Liver (tissue), 9 donors: ENCODE measurements around the gene NMUR1. TPM values are rescaled to one million over a fixed set of nuclear protein-coding genes. Genes with fewer than 3 reads are reported as not detected.

ENCODE experiments used
- DNase-seq: peaks from one replicate; pipeline ENCODE4 v3.0.0-alpha.2; 2017; ENCODE audit warnings: low spot score
- H3K27ac ChIP-seq, 2 donors: one replicate each; pipeline ENCODE4 v1.7.0; 2013; ENCODE audit warnings: inconsistent platforms in 2 of 2, low read length in 2 of 2, control low read depth in 1 of 2, low read depth in 1 of 2, mild to moderate bottlenecking in 1 of 2
- H3K27me3 ChIP-seq, 4 donors: one replicate each; pipeline versions ENCODE4 v1.6.1 to v1.7.0; 2013; ENCODE audit warnings: low read length in 3 of 4, inconsistent platforms in 1 of 4, mild to moderate bottlenecking in 1 of 4, moderate library complexity in 1 of 4; ENCODE audit not compliant: control insufficient read depth in 4 of 4, insufficient read depth in 4 of 4
- H3K36me3 ChIP-seq, 4 donors: one replicate each; pipeline versions ENCODE4 v1.6.1 to v1.7.0; 2013; ENCODE audit warnings: low read length in 3 of 4, mild to moderate bottlenecking in 3 of 4, low read depth in 1 of 4, moderate library complexity in 1 of 4; ENCODE audit not compliant: control insufficient read depth in 4 of 4, insufficient read depth in 3 of 4
- H3K4me1 ChIP-seq, 4 donors: one replicate each; pipeline versions ENCODE4 v1.6.1 to v1.7.0; 2013; ENCODE audit warnings: low read length in 3 of 4, mild to moderate bottlenecking in 3 of 4, moderate library complexity in 1 of 4; ENCODE audit not compliant: control insufficient read depth in 4 of 4, insufficient read depth in 4 of 4
- H3K4me3 ChIP-seq, 3 donors: one replicate each; pipeline versions ENCODE4 v1.6.1 to v1.7.0; 2013; ENCODE audit warnings: low read length in 3 of 3, control low read depth in 1 of 3, low read depth in 1 of 3, mild to moderate bottlenecking in 1 of 3
- H3K9ac ChIP-seq, 2 donors: one replicate each; pipeline ENCODE4 v1.7.0; 2013; ENCODE audit warnings: low read length in 2 of 2, mild to moderate bottlenecking in 2 of 2, moderate library complexity in 2 of 2, control low read depth in 1 of 2, low read depth in 1 of 2
- H3K9me3 ChIP-seq, 4 donors: one replicate each; pipeline versions ENCODE4 v1.6.1 to v1.7.0; 2013; ENCODE audit warnings: low read length in 3 of 4; ENCODE audit not compliant: control insufficient read depth in 4 of 4
- ATF3 ChIP-seq: IDR thresholded peaks from 2 replicates; pipeline ENCODE4 v1.6.1; 2016; ENCODE audit warnings: antibody characterized with exemption
- CTCF ChIP-seq: fragments of 150-350 bp; IDR thresholded peaks from 2 replicates; pipeline ENCODE4 v1.5.1; 2017; ENCODE audit warnings: improper control_type of control experiment, low read depth, low read length; ENCODE audit not compliant: missing input control
- EGR1 ChIP-seq, 2 donors: IDR thresholded peaks; 2 replicates each; pipeline ENCODE4 v1.6.1; 2016 to 2018; ENCODE audit warnings: antibody characterized with exemption in 2 of 2, low read depth in 2 of 2
- FOXA1 ChIP-seq: IDR thresholded peaks from 2 replicates; pipeline ENCODE4 v1.6.1; 2016; ENCODE audit warnings: antibody characterized with exemption
- FOXA2 ChIP-seq: IDR thresholded peaks from 2 replicates; pipeline ENCODE4 v1.6.1; 2016; ENCODE audit warnings: antibody characterized with exemption
- GABPA ChIP-seq, 2 donors: IDR thresholded peaks in 1 of 2; conservative IDR thresholded peaks in 1 of 2; 2 replicates each; pipeline ENCODE4 v1.6.1; 2016; ENCODE audit warnings: antibody characterized with exemption in 2 of 2, mild to moderate bottlenecking in 1 of 2, moderate library complexity in 1 of 2
- HNF4A ChIP-seq, 2 donors: conservative IDR thresholded peaks; 2 replicates each; pipeline ENCODE4 v1.6.1; 2016; ENCODE audit warnings: antibody characterized with exemption in 2 of 2, mild to moderate bottlenecking in 2 of 2
- HNF4G ChIP-seq: IDR thresholded peaks from 2 replicates; pipeline ENCODE4 v1.6.1; 2016; ENCODE audit warnings: antibody characterized with exemption
- JUND ChIP-seq, 2 donors: IDR thresholded peaks; 2 replicates each; pipeline ENCODE4 v1.6.1; 2016; ENCODE audit warnings: antibody characterized with exemption in 2 of 2
- MAX ChIP-seq: IDR thresholded peaks from 2 replicates; pipeline ENCODE4 v1.6.1; 2016; ENCODE audit warnings: antibody characterized with exemption
- RXRA ChIP-seq, 2 donors: IDR thresholded peaks; 2 replicates each; pipeline ENCODE4 v1.6.1; 2017 to 2018; ENCODE audit warnings: antibody characterized with exemption in 2 of 2, mild to moderate bottlenecking in 1 of 2
- SP1 ChIP-seq: IDR thresholded peaks from 2 replicates; pipeline ENCODE4 v1.6.1; 2018; ENCODE audit warnings: antibody characterized with exemption, mild to moderate bottlenecking
- TAF1 ChIP-seq: conservative IDR thresholded peaks from 2 replicates; pipeline ENCODE4 v1.6.1; 2016; ENCODE audit warnings: antibody characterized with exemption, mild to moderate bottlenecking
- ZBTB33 ChIP-seq: IDR thresholded peaks from 2 replicates; pipeline ENCODE4 v1.6.1; 2016; ENCODE audit warnings: antibody characterized with exemption
- WGBS: extraction: QIAGEN DNeasy Blood & Tissue Kit; methylation state at CpG from one replicate; pipeline ENCODE4 v1.1.7; 2013; 5-methylcytosine and 5-hydroxymethylcytosine counted together
- polyA plus RNA-seq, 2 donors: library from polyadenylated mRNA; stranded (reverse) in 1 of 2; unstranded in 1 of 2; fragments of 200-250 nt in 1 of 2; fragments of >200 nt in 1 of 2; fragmentation: Nextera tagmentation in 1 of 2; extraction: Ambion mirVana in 1 of 2; gene quantifications; one replicate each; pipeline versions ENCODE4 v1.2.1 to v1.2.3, GENCODE V29; 2013 to 2015
- total RNA-seq, 2 donors: library from RNA; depleted of rRNA; stranded (reverse); fragments of >200 nt; gene quantifications; one replicate each; pipeline ENCODE4 v1.2.3, GENCODE V29; 2014
- donor health status: healthy.
- donor health status: healthy.
- donor health status: healthy.
- donor health status: healthy.
- donor health status: healthy.

The NMUR1 gene
- total and polyA plus RNA-seq, 4 donors: 0.23 to 0.84 (median 0.52) TPM

- Histone ChIP-seq H3K36me3 (no peaks in the 10 kb centered on the region), H3K9me3 (no peaks in the 10 kb centered on the region), H3K4me1 (peaks cover 0 to 15% (median 4%) of the 10 kb centered on the region in 4 donors), H3K27ac (no peak overlapping the region), H3K27me3 (no peaks in the 10 kb centered on the region), H3K4me3 (no peak overlapping the region), H3K9ac (no peak overlapping the region)
- TF ChIP-seq ATF3 (no peak), SP1 (no peak), JUND (IDR thresholded peaks at IDR 0.05) (no peak), FOXA2 (no peak), EGR1 (IDR thresholded peaks at IDR 0.05; ENCODE audit: low read depth in 2 of 2) (no peak), GABPA (IDR thresholded peaks at IDR 0.05 in 1 of 2, conservative IDR thresholded peaks at IDR 0.05 in 1 of 2) (no peak), HNF4G (no peak), HNF4A (conservative IDR thresholded peaks at IDR 0.05) (no peak), MAX (no peak)
- DNase-seq: no peak
- WGBS: 92% methylated on average over 4 of the region's 4 CpGs
Observed at GRCh38 chr2:231515603-231516002, 14.6 kb downstream of the NMUR1 start.

GRCh38 chr2:231514951-231515297 lies 15.3 kb downstream of the NMUR1 start:
- peak overlapping the region; percentile 77 to 90 for H3K27ac ChIP-seq
- no peak for DNase-seq
- no peaks in the 10 kb centered on the region for H3K9me3 ChIP-seq
- H3K4me3 ChIP-seq: peak overlapping the region; percentile 62 to 77 (median 63)
- no peak for TF ChIP-seq HNF4G
- no peak for TF ChIP-seq GABPA (IDR thresholded peaks at IDR 0.05 in 1 of 2, conservative IDR thresholded peaks at IDR 0.05 in 1 of 2)
- no peak for TF ChIP-seq MAX
- TF ChIP-seq ZBTB33: no peak
- TF ChIP-seq FOXA1: no peak
- no peak for TF ChIP-seq RXRA (IDR thresholded peaks at IDR 0.05)
- no peak for TF ChIP-seq HNF4A (conservative IDR thresholded peaks at IDR 0.05)
- TF ChIP-seq SP1: no peak
- TF ChIP-seq FOXA2: no peak
- TF ChIP-seq TAF1: no peak
- TF ChIP-seq CTCF: no peak
- no peaks in the 10 kb centered on the region for H3K36me3 ChIP-seq
- 48% methylated on average over 7 of the region's 7 CpGs for WGBS
- peak overlapping the region; percentile 67 to 77 for H3K9ac ChIP-seq
- H3K4me1 ChIP-seq: peaks cover 0 to 15% (median 3%) of the 10 kb centered on the region in 4 donors
- no peaks in the 10 kb centered on the region for H3K27me3 ChIP-seq
